HPDE6-E6E7 (cell line): ENCODE measurements around the gene OTUD7B.

Experiments used
- DNase-seq: peaks from one replicate; pipeline ENCODE4 v3.0.0; 2011; ENCODE audit warnings: missing footprints; ENCODE audit errors: extremely low spot score

Gene OTUD7B

GRCh38 chr1:149917571-149918144 is 92.9 kb downstream of the OTUD7B start, which contains the start of gene SV2A:
Gene SV2A (minus strand): TSS chr1:149917844. CDS start chr1:149913840, 4,004 bp downstream.
- no peak for DNase-seq

- DNase-seq = no peak
Observed at GRCh38 chr1:149916898-149917252, 93.7 kb downstream of the OTUD7B start.

GRCh38 chr1:149916193-149916897 is 94.2 kb downstream of the OTUD7B start:
- DNase-seq = no peak

GRCh38 chr1:149915429-149916192 is 94.9 kb downstream of the OTUD7B start:
- no peak for DNase-seq

GRCh38 chr1:149914545-149914944 is 96.0 kb downstream of the OTUD7B start:
- no peak for DNase-seq

- DNase-seq = no peak
Observed at GRCh38 chr1:149906570-149907075, 103.9 kb downstream of the OTUD7B start.

GRCh38 chr1:149903836-149904491 is 106.6 kb downstream of the OTUD7B start:
- no peak for DNase-seq

GRCh38 chr1:149899460-149900284 is 110.9 kb downstream of the OTUD7B start, which contains the start of gene BOLA1:
Gene BOLA1 (plus strand): TSS chr1:149899568. CDS start chr1:149900060, 492 bp downstream.
- peak; percentile 96 for DNase-seq

GRCh38 chr1:149896575-149896974 is 114.0 kb downstream of the OTUD7B start:
- DNase-seq = no peak

- no peak for DNase-seq
Observed at GRCh38 chr1:149888999-149889289, 121.6 kb downstream of the OTUD7B start.

- peak; percentile 64 for DNase-seq
Observed at GRCh38 chr1:149888247-149888998, 122.1 kb downstream of the OTUD7B start.
